Activated CD8-positive, alpha-beta memory T cell treated with anti-CD3 and anti-CD28 coated beads, Interleukin-2, amount 50 U/mL, for 4 hours (primary cell): Measurements from ENCODE around the gene MRM1.

ENCODE experiments used
- DNase-seq: peaks from one replicate; pipeline ENCODE4 v3.0.0-alpha.2; 2020

The MRM1 gene

GRCh38 chr17:36632916-36633771, 31.8 kb downstream of the MRM1 start:
- no peak for DNase-seq

GRCh38 chr17:36640346-36640745, 39.0 kb downstream of the MRM1 start:
- DNase-seq: no peak

- DNase-seq: no peak
Observed at GRCh38 chr17:36640836-36641235, 39.5 kb downstream of the MRM1 start.

GRCh38 chr17:36641331-36641876, 40.0 kb downstream of the MRM1 start:
- no peak for DNase-seq

- no peak for DNase-seq
Observed at GRCh38 chr17:36641877-36642845, 40.8 kb downstream of the MRM1 start.

- DNase-seq: no peak
Observed at GRCh38 chr17:36643086-36643685, 41.8 kb downstream of the MRM1 start.

- DNase-seq: no peak
Observed at GRCh38 chr17:36645422-36645821, 44.0 kb downstream of the MRM1 start.

GRCh38 chr17:36647636-36648035, 46.3 kb downstream of the MRM1 start:
- DNase-seq: no peak

- DNase-seq: no peak
Observed at GRCh38 chr17:36650096-36650775, 48.9 kb downstream of the MRM1 start.

GRCh38 chr17:36653374-36653773, 52.0 kb downstream of the MRM1 start:
- DNase-seq: no peak

- DNase-seq: no peak
Observed at GRCh38 chr17:36653856-36654255, 52.5 kb downstream of the MRM1 start.

GRCh38 chr17:36655726-36656125, 54.3 kb downstream of the MRM1 start:
- no peak for DNase-seq

- DNase-seq: no peak
Observed at GRCh38 chr17:36657390-36657762, 56.0 kb downstream of the MRM1 start.

- no peak for DNase-seq
Observed at GRCh38 chr17:36657763-36658490, 56.5 kb downstream of the MRM1 start.
